Measurements from ENCODE around the gene ATP2C2. TPM values are rescaled to one million over a fixed set of nuclear protein-coding genes. Genes with fewer than 3 reads are reported as not detected.

Gene ATP2C2
- total RNA-seq, 1 donor from 2014 or later, result 6.8 TPM

DNA sequence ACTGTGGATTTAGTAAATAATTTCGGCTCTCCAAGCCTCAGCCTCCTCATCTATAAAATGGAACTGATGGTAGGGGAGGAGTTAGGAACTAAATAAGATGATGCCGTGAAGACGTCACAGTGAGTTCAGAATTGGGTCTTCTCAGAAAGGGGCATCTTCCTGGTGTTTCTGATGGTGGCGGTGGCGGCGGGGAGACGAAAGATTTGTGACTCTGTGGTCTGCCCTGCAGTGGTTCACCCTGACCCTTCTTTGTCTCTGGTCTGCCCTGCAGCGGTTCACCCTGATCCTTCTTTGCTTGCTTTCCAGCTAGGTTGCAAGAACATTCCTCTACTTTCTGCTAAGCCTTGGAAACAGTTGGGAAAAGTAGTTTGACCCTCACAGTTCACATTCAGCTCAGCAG lies 39.3 kb upstream of the ATP2C2 start:
- Mint-ChIP-seq H3K4me3 (ENCODE audit: low read depth) (no peak overlapping the region), H3K9me3 (ENCODE audit: low read depth) (no peaks in the 10 kb centered on the region), H3K36me3 (ENCODE audit: insufficient read depth) (no peaks in the 10 kb centered on the region), H3K4me1 (ENCODE audit: low read depth) (peaks cover 8% of the 10 kb centered on the region), H3K27me3 (peaks cover 16% of the 10 kb centered on the region), H3K27ac (no peak overlapping the region)
- no peak for DNase-seq (ENCODE audit: low spot score, unreplicated experiment)
- TF ChIP-seq CTCF (IDR thresholded peaks at IDR 0.05; ENCODE audit: unreplicated experiment), result no peak

GRCh38 chr16:84329843-84330684 lies 38.3 kb upstream of the ATP2C2 start:
- H3K4me3 Mint-ChIP-seq (ENCODE audit: low read depth), result no peak overlapping the region
- H3K36me3 Mint-ChIP-seq (ENCODE audit: insufficient read depth), result no peaks in the 10 kb centered on the region
- no peak for TF ChIP-seq CTCF (IDR thresholded peaks at IDR 0.05; ENCODE audit: unreplicated experiment)
- no peak overlapping the region for H3K27ac Mint-ChIP-seq
- no peak for DNase-seq (ENCODE audit: low spot score, unreplicated experiment)
- peaks cover 16% of the 10 kb centered on the region for H3K27me3 Mint-ChIP-seq
- H3K4me1 Mint-ChIP-seq (ENCODE audit: low read depth), result peaks cover 8% of the 10 kb centered on the region
- no peaks in the 10 kb centered on the region for H3K9me3 Mint-ChIP-seq (ENCODE audit: low read depth)

- Mint-ChIP-seq H3K36me3 (ENCODE audit: insufficient read depth) (no peaks in the 10 kb centered on the region), H3K4me1 (ENCODE audit: low read depth) (peaks cover 8% of the 10 kb centered on the region), H3K4me3 (ENCODE audit: low read depth) (no peak overlapping the region), H3K27ac (no peak overlapping the region), H3K27me3 (peaks cover 16% of the 10 kb centered on the region), H3K9me3 (ENCODE audit: low read depth) (peaks cover 3% of the 10 kb centered on the region)
- no peak for DNase-seq (ENCODE audit: low spot score, unreplicated experiment)
- no peak for TF ChIP-seq CTCF (IDR thresholded peaks at IDR 0.05; ENCODE audit: unreplicated experiment)
Observed at GRCh38 chr16:84330685-84331050, 37.7 kb upstream of the ATP2C2 start.

DNA sequence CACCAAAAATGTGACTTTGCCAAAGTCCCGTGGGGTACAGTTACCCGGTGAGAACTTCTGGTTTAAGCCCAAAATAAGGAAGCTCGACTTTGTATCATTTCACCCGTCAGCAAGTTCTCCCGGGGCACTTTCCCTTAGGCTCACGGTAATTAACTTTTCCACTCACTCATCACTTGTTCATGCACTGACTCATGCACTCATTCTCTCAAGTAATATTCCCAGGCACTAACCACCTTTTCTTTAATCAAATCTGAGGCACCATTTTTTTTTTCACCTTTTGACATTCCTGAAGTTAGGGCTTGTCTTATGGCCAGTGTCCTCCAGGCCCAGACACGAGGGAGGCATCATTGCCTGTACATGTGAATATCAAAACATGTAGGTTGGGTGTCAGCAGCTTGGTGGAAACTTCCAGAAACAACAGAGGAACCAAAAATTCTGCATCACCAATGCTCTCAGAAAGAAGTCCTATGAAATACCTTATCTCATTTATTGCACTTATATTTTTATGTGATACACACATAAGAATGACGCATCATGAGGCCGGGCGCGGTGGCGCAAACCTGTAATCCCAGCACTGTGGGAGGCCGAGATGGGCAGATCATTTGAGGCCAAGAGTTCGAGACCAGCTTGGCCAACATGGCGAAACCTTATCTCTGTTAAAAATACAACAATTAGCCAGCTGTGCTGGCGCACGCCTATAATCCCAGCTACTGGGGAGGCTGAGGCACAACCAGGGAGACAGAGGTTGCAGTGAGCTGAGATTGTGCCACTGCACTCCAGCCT lies 36.1 kb upstream of the ATP2C2 start:
- Mint-ChIP-seq H3K4me3 (ENCODE audit: low read depth) (no peak overlapping the region), H3K36me3 (ENCODE audit: insufficient read depth) (peaks cover 2% of the 10 kb centered on the region), H3K4me1 (ENCODE audit: low read depth) (peaks cover 8% of the 10 kb centered on the region), H3K27ac (no peak overlapping the region), H3K27me3 (peaks cover 16% of the 10 kb centered on the region), H3K9me3 (ENCODE audit: low read depth) (peaks cover 8% of the 10 kb centered on the region)
- no peak for DNase-seq (ENCODE audit: low spot score, unreplicated experiment)
- TF ChIP-seq CTCF (IDR thresholded peaks at IDR 0.05; ENCODE audit: unreplicated experiment), result no peak

DNA sequence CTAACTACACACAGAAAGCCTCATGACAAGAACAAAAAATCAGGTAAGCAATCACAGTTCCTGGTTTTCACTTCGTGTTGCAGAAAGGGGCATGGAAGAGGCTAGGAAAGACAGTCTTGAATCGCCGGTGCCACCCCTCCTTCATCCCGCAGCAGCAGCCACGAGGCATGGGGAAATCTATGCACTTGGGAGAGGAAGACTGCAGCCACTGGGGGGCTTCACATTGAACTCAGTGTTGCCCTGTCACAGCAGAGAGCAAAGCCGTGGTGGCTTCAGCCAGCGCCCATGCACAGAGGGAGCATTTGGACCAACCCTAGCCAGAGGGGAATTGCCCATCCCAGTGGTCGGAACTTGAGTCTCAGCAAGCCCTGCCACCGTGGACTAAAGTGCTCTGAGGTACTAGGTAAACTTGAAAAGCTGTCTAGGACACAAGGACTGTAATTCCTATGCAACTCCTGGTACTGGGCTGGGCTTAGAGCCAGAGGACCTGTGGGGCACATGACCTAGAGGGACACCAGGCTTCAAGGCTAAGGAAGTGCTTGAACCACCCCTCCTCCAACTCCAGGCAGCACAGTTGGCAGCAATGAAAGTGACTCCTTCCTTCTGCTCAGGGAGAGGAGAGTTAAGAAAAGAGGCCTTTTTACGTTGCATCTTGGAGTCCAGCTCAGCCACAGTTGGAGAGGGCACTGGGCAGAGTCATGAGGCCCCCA lies 35.2 kb upstream of the ATP2C2 start:
- Mint-ChIP-seq H3K4me3 (ENCODE audit: low read depth) (no peak overlapping the region), H3K4me1 (ENCODE audit: low read depth) (peaks cover 6% of the 10 kb centered on the region), H3K27me3 (peaks cover 12% of the 10 kb centered on the region), H3K27ac (no peak overlapping the region), H3K36me3 (ENCODE audit: insufficient read depth) (peaks cover 2% of the 10 kb centered on the region), H3K9me3 (ENCODE audit: low read depth) (peaks cover 8% of the 10 kb centered on the region)
- no peak for DNase-seq (ENCODE audit: low spot score, unreplicated experiment)
- TF ChIP-seq CTCF (IDR thresholded peaks at IDR 0.05; ENCODE audit: unreplicated experiment), result no peak
